ENCODE results near the gene CAPN3.

CAPN3 gene

GRCh38 chr15:42356851-42357250, 2.5 kb upstream of the CAPN3 start:
- Histone ChIP-seq H4K8ac (ENCODE audit: low read depth, low read length) (no peak overlapping the region), H2BK15ac (replicated peaks; ENCODE audit: low read depth) (no peak overlapping the region), H2AK5ac (ENCODE audit: low read length) (no peak overlapping the region), H3K18ac (ENCODE audit: low read length) (no peak overlapping the region), H2BK5ac (ENCODE audit: low read length) (no peak overlapping the region), H3K9ac (ENCODE audit: low read length) (no peak overlapping the region), H3K4me3 (ENCODE audit: low read length) (no peak overlapping the region), H2BK120ac (ENCODE audit: low read depth, low read length) (no peak overlapping the region), H3K23ac (ENCODE audit: low read length) (no peak overlapping the region), H3K79me1 (ENCODE audit: low read length) (no peaks in the 10 kb centered on the region), H3K79me2 (ENCODE audit: control insufficient read depth, insufficient read depth, low read length) (no peaks in the 10 kb centered on the region), H3K4me1 (ENCODE audit: control insufficient read depth, low read depth, low read length) (peaks cover 2% of the 10 kb centered on the region), H3K27ac (ENCODE audit: low read depth, low read length) (no peak overlapping the region), H3K36me3 (ENCODE audit: control insufficient read depth, insufficient read depth, low read length) (no peaks in the 10 kb centered on the region), H3K27me3 (ENCODE audit: insufficient read depth, low read length, poor library complexity) (no peaks in the 10 kb centered on the region), H3K56ac (ENCODE audit: low read length) (no peak overlapping the region), H3K4ac (ENCODE audit: low read depth, low read length) (no peak overlapping the region), H3K4me2 (ENCODE audit: low read length) (no peak overlapping the region), H4K5ac (ENCODE audit: low read length) (no peak overlapping the region)
- WGBS (ENCODE audit: extremely low coverage, insufficient coverage, low lambda C conversion rate) = no CpG with 5 or more reads among the region's 5 CpGs
- no peak for DNase-seq

- Histone ChIP-seq H3K79me1 (ENCODE audit: low read length) (no peaks in the 10 kb centered on the region), H3K4me1 (ENCODE audit: control insufficient read depth, low read depth, low read length) (peaks cover 3% of the 10 kb centered on the region), H3K4me3 (ENCODE audit: low read length) (no peak overlapping the region), H3K4ac (ENCODE audit: low read depth, low read length) (no peak overlapping the region), H3K27me3 (ENCODE audit: insufficient read depth, low read length, poor library complexity) (no peaks in the 10 kb centered on the region), H2BK15ac (replicated peaks; ENCODE audit: low read depth) (no peak overlapping the region), H3K4me2 (ENCODE audit: low read length) (no peak overlapping the region), H3K18ac (ENCODE audit: low read length) (no peak overlapping the region), H2BK120ac (ENCODE audit: low read depth, low read length) (no peak overlapping the region), H3K27ac (ENCODE audit: low read depth, low read length) (no peak overlapping the region), H2BK5ac (ENCODE audit: low read length) (no peak overlapping the region), H3K36me3 (ENCODE audit: control insufficient read depth, insufficient read depth, low read length) (no peaks in the 10 kb centered on the region), H3K56ac (ENCODE audit: low read length) (no peak overlapping the region), H4K8ac (ENCODE audit: low read depth, low read length) (no peak overlapping the region), H4K5ac (ENCODE audit: low read length) (no peak overlapping the region), H3K23ac (ENCODE audit: low read length) (no peak overlapping the region), H2AK5ac (ENCODE audit: low read length) (no peak overlapping the region), H3K9ac (ENCODE audit: low read length) (no peak overlapping the region), H3K79me2 (ENCODE audit: control insufficient read depth, insufficient read depth, low read length) (no peaks in the 10 kb centered on the region)
- no peak for DNase-seq
- WGBS (ENCODE audit: extremely low coverage, insufficient coverage, low lambda C conversion rate) = no CpG with 5 or more reads among the region's 2 CpGs
These were observed 1.2 kb upstream of the CAPN3 start for GRCh38 chr15:42358141-42358540.

GRCh38 chr15:42359985-42360384, 684 bp downstream of the CAPN3 start:
- H2BK15ac ChIP-seq (replicated peaks; ENCODE audit: low read depth) = no peak overlapping the region
- no peak overlapping the region for H3K23ac ChIP-seq (ENCODE audit: low read length)
- H3K36me3 ChIP-seq (ENCODE audit: control insufficient read depth, insufficient read depth, low read length) = no peaks in the 10 kb centered on the region
- H3K79me2 ChIP-seq (ENCODE audit: control insufficient read depth, insufficient read depth, low read length) = no peaks in the 10 kb centered on the region
- H3K9ac ChIP-seq (ENCODE audit: low read length) = no peak overlapping the region
- H3K18ac ChIP-seq (ENCODE audit: low read length) = no peak overlapping the region
- H3K79me1 ChIP-seq (ENCODE audit: low read length) = no peaks in the 10 kb centered on the region
- H2BK120ac ChIP-seq (ENCODE audit: low read depth, low read length) = no peak overlapping the region
- H3K4ac ChIP-seq (ENCODE audit: low read depth, low read length) = no peak overlapping the region
- H3K4me3 ChIP-seq (ENCODE audit: low read length) = no peak overlapping the region
- H4K8ac ChIP-seq (ENCODE audit: low read depth, low read length) = no peak overlapping the region
- H3K27ac ChIP-seq (ENCODE audit: low read depth, low read length) = no peak overlapping the region
- no peak overlapping the region for H2AK5ac ChIP-seq (ENCODE audit: low read length)
- H4K5ac ChIP-seq (ENCODE audit: low read length) = no peak overlapping the region
- H3K27me3 ChIP-seq (ENCODE audit: insufficient read depth, low read length, poor library complexity) = no peaks in the 10 kb centered on the region
- no peak overlapping the region for H2BK5ac ChIP-seq (ENCODE audit: low read length)
- no peak overlapping the region for H3K4me2 ChIP-seq (ENCODE audit: low read length)
- H3K56ac ChIP-seq (ENCODE audit: low read length) = no peak overlapping the region
- peaks cover 7% of the 10 kb centered on the region for H3K4me1 ChIP-seq (ENCODE audit: control insufficient read depth, low read depth, low read length)
- DNase-seq = no peak
- no CpG with 5 or more reads among the region's 7 CpGs for WGBS (ENCODE audit: extremely low coverage, insufficient coverage, low lambda C conversion rate)

GRCh38 chr15:42360535-42361112, 1.3 kb downstream of the CAPN3 start:
- WGBS (ENCODE audit: extremely low coverage, insufficient coverage, low lambda C conversion rate) = no CpG with 5 or more reads among the region's 5 CpGs
- Histone ChIP-seq H3K56ac (ENCODE audit: low read length) (no peak overlapping the region), H3K9ac (ENCODE audit: low read length) (no peak overlapping the region), H4K5ac (ENCODE audit: low read length) (no peak overlapping the region), H4K8ac (ENCODE audit: low read depth, low read length) (no peak overlapping the region), H3K36me3 (ENCODE audit: control insufficient read depth, insufficient read depth, low read length) (no peaks in the 10 kb centered on the region), H3K79me2 (ENCODE audit: control insufficient read depth, insufficient read depth, low read length) (no peaks in the 10 kb centered on the region), H3K4me1 (ENCODE audit: control insufficient read depth, low read depth, low read length) (peaks cover 7% of the 10 kb centered on the region), H3K27ac (ENCODE audit: low read depth, low read length) (no peak overlapping the region), H3K23ac (ENCODE audit: low read length) (no peak overlapping the region), H3K4me2 (ENCODE audit: low read length) (no peak overlapping the region), H2AK5ac (ENCODE audit: low read length) (no peak overlapping the region), H3K4me3 (ENCODE audit: low read length) (no peak overlapping the region), H3K27me3 (ENCODE audit: insufficient read depth, low read length, poor library complexity) (no peaks in the 10 kb centered on the region), H2BK120ac (ENCODE audit: low read depth, low read length) (no peak overlapping the region), H3K18ac (ENCODE audit: low read length) (no peak overlapping the region), H2BK15ac (replicated peaks; ENCODE audit: low read depth) (no peak overlapping the region), H2BK5ac (ENCODE audit: low read length) (no peak overlapping the region), H3K79me1 (ENCODE audit: low read length) (no peaks in the 10 kb centered on the region), H3K4ac (ENCODE audit: low read depth, low read length) (no peak overlapping the region)
- DNase-seq = no peak

GRCh38 chr15:42363487-42363886, 4.2 kb downstream of the CAPN3 start:
- no peak overlapping the region for H3K27ac ChIP-seq (ENCODE audit: low read depth, low read length)
- no CpG with 5 or more reads among the region's 3 CpGs for WGBS (ENCODE audit: extremely low coverage, insufficient coverage, low lambda C conversion rate)
- H4K5ac ChIP-seq (ENCODE audit: low read length) = no peak overlapping the region
- H2BK15ac ChIP-seq (replicated peaks; ENCODE audit: low read depth) = no peak overlapping the region
- no peaks in the 10 kb centered on the region for H3K27me3 ChIP-seq (ENCODE audit: insufficient read depth, low read length, poor library complexity)
- no peak overlapping the region for H2BK120ac ChIP-seq (ENCODE audit: low read depth, low read length)
- no peak overlapping the region for H3K56ac ChIP-seq (ENCODE audit: low read length)
- H3K4me3 ChIP-seq (ENCODE audit: low read length) = no peak overlapping the region
- H4K8ac ChIP-seq (ENCODE audit: low read depth, low read length) = no peak overlapping the region
- no peak overlapping the region for H2BK5ac ChIP-seq (ENCODE audit: low read length)
- no peak overlapping the region for H3K4me2 ChIP-seq (ENCODE audit: low read length)
- peak; percentile 77 for DNase-seq
- no peak overlapping the region for H3K18ac ChIP-seq (ENCODE audit: low read length)
- no peaks in the 10 kb centered on the region for H3K36me3 ChIP-seq (ENCODE audit: control insufficient read depth, insufficient read depth, low read length)
- no peak overlapping the region for H3K4ac ChIP-seq (ENCODE audit: low read depth, low read length)
- no peaks in the 10 kb centered on the region for H3K79me1 ChIP-seq (ENCODE audit: low read length)
- H3K9ac ChIP-seq (ENCODE audit: low read length) = no peak overlapping the region
- H3K79me2 ChIP-seq (ENCODE audit: control insufficient read depth, insufficient read depth, low read length) = no peaks in the 10 kb centered on the region
- H3K23ac ChIP-seq (ENCODE audit: low read length) = no peak overlapping the region
- peaks cover 7% of the 10 kb centered on the region for H3K4me1 ChIP-seq (ENCODE audit: control insufficient read depth, low read depth, low read length)
- H2AK5ac ChIP-seq (ENCODE audit: low read length) = no peak overlapping the region

GRCh38 chr15:42363942-42364341, 4.6 kb downstream of the CAPN3 start:
- Histone ChIP-seq H2BK120ac (ENCODE audit: low read depth, low read length) (no peak overlapping the region), H4K8ac (ENCODE audit: low read depth, low read length) (no peak overlapping the region), H2BK15ac (replicated peaks; ENCODE audit: low read depth) (no peak overlapping the region), H3K36me3 (ENCODE audit: control insufficient read depth, insufficient read depth, low read length) (no peaks in the 10 kb centered on the region), H4K5ac (ENCODE audit: low read length) (no peak overlapping the region), H3K4me3 (ENCODE audit: low read length) (no peak overlapping the region), H3K18ac (ENCODE audit: low read length) (peak overlapping the region; percentile 70), H3K27ac (ENCODE audit: low read depth, low read length) (no peak overlapping the region), H3K79me2 (ENCODE audit: control insufficient read depth, insufficient read depth, low read length) (no peaks in the 10 kb centered on the region), H3K4ac (ENCODE audit: low read depth, low read length) (no peak overlapping the region), H3K79me1 (ENCODE audit: low read length) (no peaks in the 10 kb centered on the region), H3K27me3 (ENCODE audit: insufficient read depth, low read length, poor library complexity) (no peaks in the 10 kb centered on the region), H3K23ac (ENCODE audit: low read length) (no peak overlapping the region), H2BK5ac (ENCODE audit: low read length) (no peak overlapping the region), H3K4me2 (ENCODE audit: low read length) (no peak overlapping the region), H2AK5ac (ENCODE audit: low read length) (no peak overlapping the region), H3K9ac (ENCODE audit: low read length) (no peak overlapping the region), H3K56ac (ENCODE audit: low read length) (no peak overlapping the region), H3K4me1 (ENCODE audit: control insufficient read depth, low read depth, low read length) (peaks cover 7% of the 10 kb centered on the region)
- DNase-seq = no peak
